GM19240 (cell line): ENCODE results near the gene MYO6.
"Not testable (repeated sequence)": the region's sequence is repeated elsewhere in the genome, so short reads cannot be mapped to it uniquely, and the experiment has no call there.

Source experiments
- DNase-seq: peaks from one replicate; pipeline ENCODE4 v3.0.0; 2011; ENCODE audit warnings: low spot score; ENCODE audit not compliant: insufficient read length

The MYO6 gene

GRCh38 chr6:75748743-75749538 is at the start of gene MYO6:
Gene MYO6, plus strand, starts transcription at chr6:75749239. Its CDS starts 68,309 bp downstream, at chr6:75817548.
- DNase-seq, result no peak

- not testable (repeated sequence) for DNase-seq
Observed at GRCh38 chr6:75708334-75708733, 40.7 kb upstream of the MYO6 start.

- no peak for DNase-seq
Observed at GRCh38 chr6:75711173-75711572, 37.9 kb upstream of the MYO6 start.

GRCh38 chr6:75719133-75719532 is 29.9 kb upstream of the MYO6 start:
- no peak for DNase-seq

GRCh38 chr6:75723382-75723781 is 25.7 kb upstream of the MYO6 start:
- DNase-seq, result no peak

- no peak for DNase-seq
Observed at GRCh38 chr6:75727206-75727605, 21.8 kb upstream of the MYO6 start.

- not testable (repeated sequence) for DNase-seq
Observed at GRCh38 chr6:75731029-75731428, 18.0 kb upstream of the MYO6 start.

- no peak for DNase-seq
Observed at GRCh38 chr6:75735491-75736186, 13.4 kb upstream of the MYO6 start.

- DNase-seq, result no peak
Observed at GRCh38 chr6:75743971-75744370, 5.1 kb upstream of the MYO6 start.

- DNase-seq, result no peak
Observed at GRCh38 chr6:75745404-75745803, 3.6 kb upstream of the MYO6 start.

- DNase-seq, result no peak
Observed at GRCh38 chr6:75746221-75746620, 2.8 kb upstream of the MYO6 start.

- DNase-seq, result no peak
Observed at GRCh38 chr6:75747152-75747992, 1.7 kb upstream of the MYO6 start.

GRCh38 chr6:75748003-75748742 is 866 bp upstream of the MYO6 start:
- DNase-seq, result no peak

- no peak for DNase-seq
Observed at GRCh38 chr6:75751443-75751842, 2.4 kb downstream of the MYO6 start.

- no peak for DNase-seq
Observed at GRCh38 chr6:75752365-75752764, 3.3 kb downstream of the MYO6 start.

GRCh38 chr6:75755704-75756103 is 6.7 kb downstream of the MYO6 start:
- DNase-seq, result no peak

GRCh38 chr6:75757295-75757694 is 8.3 kb downstream of the MYO6 start:
- DNase-seq, result no peak

GRCh38 chr6:75758061-75758460 is 9.0 kb downstream of the MYO6 start:
- no peak for DNase-seq

GRCh38 chr6:75759207-75759606 is 10.2 kb downstream of the MYO6 start:
- no peak for DNase-seq

- no peak for DNase-seq
Observed at GRCh38 chr6:75760320-75760719, 11.3 kb downstream of the MYO6 start.

- DNase-seq, result no peak
Observed at GRCh38 chr6:75761489-75761888, 12.4 kb downstream of the MYO6 start.
